Tibial artery (tissue), 4 donors: ENCODE results near the gene PDCD2.
A peak's percentile ranks its signal among the peaks of the same experiment; 100 is the strongest.

ENCODE experiments used
- DNase-seq, 2 donors: peaks; one replicate each; pipeline ENCODE4 v3.0.0-alpha.2; 2019
- H3K27ac ChIP-seq, 2 donors: fragments of 200-600 bp; sonication (generic) in 1 of 2; 1 replicate in 1 of 2; 2 replicates in 1 of 2; pipeline ENCODE4 v1.5.1; 2018 to 2019; ENCODE audit warnings: mild to moderate bottlenecking in 1 of 2
- H3K27me3 ChIP-seq, 2 donors: fragments of 200-600 bp; sonication (generic) in 1 of 2; one replicate each; pipeline versions ENCODE4 v1.5.1 to v1.6.0; 2016 to 2019
- H3K36me3 ChIP-seq, 3 donors: fragments of 200-600 bp; sonication (generic) in 2 of 3; one replicate each; pipeline ENCODE4 v1.5.1; 2016 to 2019; ENCODE audit warnings: mild to moderate bottlenecking in 2 of 3
- H3K4me1 ChIP-seq, 4 donors: fragments of 200-600 bp; sonication (generic) in 2 of 4; 1 replicate in 3 of 4; 2 replicates in 1 of 4; pipeline ENCODE4 v1.5.1; 2016 to 2019
- H3K4me3 ChIP-seq, 2 donors: fragments of 200-600 bp; sonication (generic) in 1 of 2; 1 replicate in 1 of 2; 2 replicates in 1 of 2; pipeline ENCODE4 v1.5.1; 2018 to 2019; ENCODE audit warnings: mild to moderate bottlenecking in 2 of 2
- H3K9me3 ChIP-seq, 3 donors: fragments of 200-600 bp; sonication (generic) in 1 of 3; one replicate each; pipeline ENCODE4 v1.5.1; 2016 to 2019
- intact Hi-C: fragments of 100-400 bp; cut with DNase I; formaldehyde crosslinking; loops from one replicate; pipeline ENCODE4 v1.15.0; 2023; ENCODE audit warnings: low total_unique reads
- TF ChIP-seq, protein P1 (sequence below), 2 experiments: fragments of 200-600 bp in 1 of 2; fragments of 450-650 bp in 1 of 2; IDR thresholded peaks; one replicate each; pipeline ENCODE4 v1.5.1; 2017 to 2019; ENCODE audit warnings: antibody characterized with exemption in 2 of 2, mild to moderate bottlenecking in 1 of 2, moderate library complexity in 1 of 2

Gene PDCD2

DNA sequence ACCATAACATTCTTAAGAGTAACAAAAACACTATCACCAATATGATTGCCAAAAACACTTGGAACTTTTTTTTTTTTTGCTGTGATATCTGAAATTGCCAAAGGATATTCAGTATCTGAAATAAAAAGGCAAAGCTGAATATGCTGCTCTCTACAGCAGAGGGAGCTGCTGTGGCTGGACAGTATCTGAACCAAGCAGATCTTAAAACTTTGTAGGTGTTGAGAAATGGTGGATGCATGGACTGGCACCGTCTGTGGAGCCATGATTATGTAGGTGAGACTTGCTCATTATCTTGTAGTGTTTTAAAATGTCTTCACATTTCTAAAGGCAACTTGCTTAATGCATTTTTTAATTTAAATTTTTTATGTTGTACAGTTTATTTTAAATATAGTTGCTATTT lies 9.2 kb downstream of the PDCD2 start:
- no peaks in the 10 kb centered on the region for H3K4me1 ChIP-seq
- no peaks in the 10 kb centered on the region for H3K9me3 ChIP-seq
- DNase-seq, result no peak
- intact Hi-C loops, result no loop called here
- H3K27me3 ChIP-seq, result no peaks in the 10 kb centered on the region
- no peak overlapping the region for H3K27ac ChIP-seq
- TF ChIP-seq, protein P1, sequence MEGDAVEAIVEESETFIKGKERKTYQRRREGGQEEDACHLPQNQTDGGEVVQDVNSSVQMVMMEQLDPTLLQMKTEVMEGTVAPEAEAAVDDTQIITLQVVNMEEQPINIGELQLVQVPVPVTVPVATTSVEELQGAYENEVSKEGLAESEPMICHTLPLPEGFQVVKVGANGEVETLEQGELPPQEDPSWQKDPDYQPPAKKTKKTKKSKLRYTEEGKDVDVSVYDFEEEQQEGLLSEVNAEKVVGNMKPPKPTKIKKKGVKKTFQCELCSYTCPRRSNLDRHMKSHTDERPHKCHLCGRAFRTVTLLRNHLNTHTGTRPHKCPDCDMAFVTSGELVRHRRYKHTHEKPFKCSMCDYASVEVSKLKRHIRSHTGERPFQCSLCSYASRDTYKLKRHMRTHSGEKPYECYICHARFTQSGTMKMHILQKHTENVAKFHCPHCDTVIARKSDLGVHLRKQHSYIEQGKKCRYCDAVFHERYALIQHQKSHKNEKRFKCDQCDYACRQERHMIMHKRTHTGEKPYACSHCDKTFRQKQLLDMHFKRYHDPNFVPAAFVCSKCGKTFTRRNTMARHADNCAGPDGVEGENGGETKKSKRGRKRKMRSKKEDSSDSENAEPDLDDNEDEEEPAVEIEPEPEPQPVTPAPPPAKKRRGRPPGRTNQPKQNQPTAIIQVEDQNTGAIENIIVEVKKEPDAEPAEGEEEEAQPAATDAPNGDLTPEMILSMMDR (IDR thresholded peaks at IDR 0.05), result no peak
- peaks cover 53 to 95% (median 65%) of the 10 kb centered on the region in 3 donors for H3K36me3 ChIP-seq
- H3K4me3 ChIP-seq, result no peak overlapping the region

DNA sequence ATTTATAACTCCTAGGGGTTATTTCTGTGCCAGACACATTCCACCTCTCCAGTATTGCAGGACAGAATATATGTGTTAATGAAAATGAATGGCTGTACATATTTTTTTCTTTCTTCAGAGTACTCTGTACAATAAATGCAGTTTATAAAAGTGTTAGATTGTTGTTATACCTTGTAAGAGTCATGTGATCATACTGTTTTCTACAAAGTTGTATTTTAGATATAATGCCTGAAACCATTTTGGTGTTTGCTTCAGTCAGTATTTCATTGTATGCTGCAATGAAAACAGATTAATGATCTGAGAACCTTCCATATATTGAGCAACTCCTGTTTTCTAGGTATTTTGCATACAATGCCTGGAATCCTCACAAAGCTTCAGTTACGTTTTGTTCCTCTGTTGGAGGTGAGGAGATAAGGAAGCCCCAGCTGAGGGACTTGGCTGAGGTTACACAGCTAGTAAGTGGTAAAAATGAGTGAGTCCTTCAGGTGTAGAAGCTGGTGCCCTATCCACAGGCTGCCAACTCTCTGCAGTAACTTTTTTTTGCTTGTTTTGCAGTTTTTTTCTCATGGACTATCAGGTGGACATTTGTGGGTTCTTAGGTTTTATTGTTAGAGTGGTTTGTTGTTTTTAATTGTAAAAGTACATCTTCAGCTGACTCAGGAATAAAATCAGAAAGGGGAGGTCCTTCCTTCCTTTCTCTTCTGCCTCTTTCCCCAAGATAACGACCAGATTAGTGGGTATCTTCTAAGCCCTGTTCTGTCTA lies 11.6 kb downstream of the PDCD2 start:
- no peak for DNase-seq
- TF ChIP-seq, protein P1 (IDR thresholded peaks at IDR 0.05), result no peak
- H3K4me3 ChIP-seq, result no peak overlapping the region
- H3K36me3 ChIP-seq, result peaks cover 56 to 91% (median 69%) of the 10 kb centered on the region in 3 donors
- intact Hi-C loops, result no loop called here
- no peaks in the 10 kb centered on the region for H3K9me3 ChIP-seq
- no peak overlapping the region for H3K27ac ChIP-seq
- H3K4me1 ChIP-seq, result no peaks in the 10 kb centered on the region
- no peaks in the 10 kb centered on the region for H3K27me3 ChIP-seq

DNA sequence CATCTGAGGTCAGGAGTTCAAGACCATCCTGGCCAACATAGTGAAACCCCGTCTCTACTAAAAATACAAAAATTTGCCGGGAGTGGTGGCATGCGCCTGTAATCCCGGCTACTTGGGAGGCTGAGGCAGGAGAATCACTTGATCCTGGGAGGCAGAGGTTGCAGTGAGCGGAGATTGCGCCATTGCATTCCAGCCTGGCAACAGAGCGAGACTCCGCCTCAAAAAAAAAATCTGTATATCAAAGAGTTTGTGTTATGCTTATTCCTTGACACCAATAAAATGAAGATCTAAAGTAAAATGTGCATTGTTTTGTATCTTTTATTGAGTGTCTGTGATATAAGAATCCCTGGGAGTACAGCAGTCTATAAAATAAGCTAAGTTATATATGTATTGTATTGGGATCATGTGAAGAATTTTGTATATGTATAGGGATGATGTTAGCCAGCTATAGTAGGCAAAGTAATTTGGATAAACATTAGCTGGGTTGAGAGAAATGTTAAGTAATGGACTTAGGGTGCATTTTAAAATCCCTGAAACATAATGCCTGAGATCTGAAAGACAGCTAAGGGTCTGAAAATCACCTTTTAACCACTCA lies 19.4 kb downstream of the PDCD2 start:
- Histone ChIP-seq H3K4me1 (no peaks in the 10 kb centered on the region), H3K4me3 (no peak overlapping the region), H3K27me3 (no peaks in the 10 kb centered on the region), H3K9me3 (no peaks in the 10 kb centered on the region), H3K36me3 (peaks cover 59 to 85% (median 79%) of the 10 kb centered on the region in 3 donors), H3K27ac (no peak overlapping the region)
- intact Hi-C loops, result no loop called here
- no peak for DNase-seq
- TF ChIP-seq, protein P1 (IDR thresholded peaks at IDR 0.05), result no peak

DNA sequence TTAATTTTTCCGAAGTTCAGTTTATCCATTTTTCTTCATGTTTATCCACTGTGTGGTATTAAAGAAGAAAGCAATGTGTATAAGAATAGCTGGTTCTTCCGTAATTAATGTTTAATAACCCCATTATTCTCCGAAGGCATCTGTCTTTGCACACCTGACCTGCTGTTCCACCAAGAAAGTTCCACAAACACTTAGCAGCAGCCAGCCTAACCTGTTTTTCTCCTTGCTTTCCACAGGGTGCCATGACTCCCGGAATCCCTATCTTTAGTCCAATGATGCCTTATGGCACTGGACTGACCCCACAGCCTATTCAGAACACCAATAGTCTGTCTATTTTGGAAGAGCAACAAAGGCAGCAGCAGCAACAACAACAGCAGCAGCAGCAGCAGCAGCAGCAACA lies 22.9 kb downstream of the PDCD2 start:
- intact Hi-C loops, result no loop called here
- H3K27me3 ChIP-seq, result no peaks in the 10 kb centered on the region
- H3K4me3 ChIP-seq, result no peak overlapping the region
- DNase-seq, result no peak
- TF ChIP-seq, protein P1 (IDR thresholded peaks at IDR 0.05), result no peak
- H3K36me3 ChIP-seq, result peaks cover 34 to 86% (median 51%) of the 10 kb centered on the region in 3 donors
- no peaks in the 10 kb centered on the region for H3K9me3 ChIP-seq
- H3K27ac ChIP-seq, result no peak overlapping the region
- H3K4me1 ChIP-seq, result no peaks in the 10 kb centered on the region

DNA sequence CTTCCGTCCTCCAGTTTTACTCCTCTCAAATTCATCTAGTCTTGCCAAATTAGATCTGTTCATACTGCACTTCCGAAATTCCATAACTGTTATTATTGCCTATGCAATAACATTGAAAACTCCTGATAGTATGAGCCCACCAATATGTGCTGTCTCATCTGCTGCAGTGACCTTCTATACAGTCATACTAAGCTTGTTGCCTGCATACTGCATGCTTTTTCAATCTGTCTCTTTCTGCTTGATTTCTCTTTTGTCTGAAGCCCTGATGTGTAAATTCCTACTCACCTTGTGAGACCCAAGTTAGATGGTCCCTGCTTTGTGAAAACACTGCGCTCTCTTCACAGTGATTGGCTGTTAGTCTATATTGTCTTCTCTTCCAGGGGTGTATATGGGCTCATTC lies 29.1 kb downstream of the PDCD2 start:
- H3K4me3 ChIP-seq, result peak overlapping the region; percentile 94 to 96
- peak overlapping the region in 1 of 2 donors; percentile 96 for H3K27ac ChIP-seq
- intact Hi-C loops, result loop anchor here (10.0 kb wide), 1 partner anchor 831 kb away; the partner anchor contains the start of gene PHF10
- TF ChIP-seq, protein P1 (IDR thresholded peaks at IDR 0.05), result no peak
- no peaks in the 10 kb centered on the region for H3K27me3 ChIP-seq
- DNase-seq, result no peak
- peaks cover 0 to 34% (median 0%) of the 10 kb centered on the region in 3 donors for H3K36me3 ChIP-seq
- peaks cover 0 to 37% (median 31%) of the 10 kb centered on the region in 4 donors for H3K4me1 ChIP-seq
- H3K9me3 ChIP-seq, result no peaks in the 10 kb centered on the region
